Endodermal cell (in vitro differentiated cells): ENCODE results near the gene RBBP6. TPM values are rescaled to one million over a fixed set of nuclear protein-coding genes. Genes with fewer than 3 reads are reported as not detected.

Source experiments
- DNase-seq: peaks from one replicate; pipeline ENCODE4 v3.0.0-alpha.2; 2017
- H3K27ac ChIP-seq: 2 replicates; pipeline ENCODE4 v1.5.1; 2013; ENCODE audit warnings: mild to moderate bottlenecking, low read depth, low read length, moderate library complexity
- H3K27me3 ChIP-seq: 2 replicates; pipeline ENCODE4 v1.6.1; 2013; ENCODE audit warnings: mild to moderate bottlenecking, low read length, moderate library complexity; ENCODE audit not compliant: insufficient read depth, control insufficient read depth, poor library complexity, severe bottlenecking
- H3K36me3 ChIP-seq: 2 replicates; pipeline ENCODE4 v1.7.0; 2013; ENCODE audit warnings: mild to moderate bottlenecking, low read length, moderate library complexity; ENCODE audit not compliant: control insufficient read depth, insufficient read depth
- H3K4me1 ChIP-seq: one replicate; pipeline ENCODE4 v1.7.0; 2013; ENCODE audit warnings: low read length; ENCODE audit not compliant: control insufficient read depth, insufficient read depth
- H3K4me3 ChIP-seq: 2 replicates; pipeline ENCODE4 v1.5.1; 2013; ENCODE audit warnings: mild to moderate bottlenecking, low read length, moderate library complexity
- H3K9ac ChIP-seq: 2 replicates; pipeline ENCODE4 v1.6.1; 2013; ENCODE audit warnings: mild to moderate bottlenecking, low read length, moderate library complexity; ENCODE audit not compliant: poor library complexity, severe bottlenecking; ENCODE audit errors: extremely low read depth
- H3K9me3 ChIP-seq: 2 replicates; pipeline ENCODE4 v1.6.1; 2013; ENCODE audit warnings: mild to moderate bottlenecking, low read length, moderate library complexity; ENCODE audit not compliant: control insufficient read depth
- H3K27ac Mint-ChIP-seq: 2 replicates; pipeline ENCODE4 v1.8.0; 2020; ENCODE audit warnings: mixed read lengths
- H3K27me3 Mint-ChIP-seq: 2 replicates; pipeline ENCODE4 v1.8.0; 2021; ENCODE audit warnings: mild to moderate bottlenecking, mixed read lengths; ENCODE audit not compliant: insufficient read depth
- H3K36me3 Mint-ChIP-seq: 2 replicates; pipeline ENCODE4 v1.8.0; 2020; ENCODE audit warnings: low read depth, mixed read lengths
- H3K4me1 Mint-ChIP-seq: 2 replicates; pipeline ENCODE4 v1.8.0; 2020; ENCODE audit warnings: mixed read lengths
- H3K4me3 Mint-ChIP-seq: 2 replicates; pipeline ENCODE4 v1.8.0; 2020; ENCODE audit warnings: mild to moderate bottlenecking, moderate library complexity, mixed read lengths
- H3K9me3 Mint-ChIP-seq: 2 replicates; pipeline ENCODE4 v1.8.0; 2020; ENCODE audit warnings: mild to moderate bottlenecking, mixed read lengths
- WGBS, 2 experiments: methylation state at CpG; one replicate each; pipeline versions ENCODE4 v1.1.5 to v1.1.7; 2013; ENCODE audit warnings: missing lambda C conversion rate in 2 of 2, mixed read lengths in 1 of 2; ENCODE audit not compliant: insufficient coverage in 1 of 2, insufficient read length in 1 of 2; 5-methylcytosine and 5-hydroxymethylcytosine counted together
- total RNA-seq, 2 donors: library from RNA; stranded (reverse); fragmentation: NEBNext Ultra II Directional in 1 of 2; extraction: Animal tissue kit (Norgen Biotek cat#: 25700) in 1 of 2; gene quantifications; 2 replicates in 1 of 2; 3 replicates in 1 of 2; pipeline ENCODE4 v1.2.1, GENCODE V29; 2021
- TF ChIP-seq, protein P1 (sequence below): fragments of 200-600 bp; sonication (generic); conservative IDR thresholded peaks from 2 replicates; pipeline ENCODE4 v1.5.0; 2021; ENCODE audit warnings: antibody characterized with exemption, mild to moderate bottlenecking

Gene RBBP6
- total RNA-seq, 2 donors from 2014 or later = 70.3 to 76.6 TPM

GRCh38 chr16:24531166-24531565 lies 8.2 kb upstream of the RBBP6 start:
- no peaks in the 10 kb centered on the region for H3K9me3 Mint-ChIP-seq
- 100% methylated on average over 1 of the region's 1 CpG; no CpG with 5 or more reads in 1 of the 2 experiments for WGBS, 2 experiments
- H3K27me3 Mint-ChIP-seq = no peaks in the 10 kb centered on the region
- H3K4me3 Mint-ChIP-seq = no peak overlapping the region
- Histone ChIP-seq H3K9ac (no peak overlapping the region), H3K27ac (no peak overlapping the region), H3K4me1 (no peaks in the 10 kb centered on the region), H3K9me3 (no peaks in the 10 kb centered on the region), H3K36me3 (no peaks in the 10 kb centered on the region), H3K4me3 (no peak overlapping the region), H3K27me3 (no peaks in the 10 kb centered on the region)
- DNase-seq = no peak
- H3K27ac Mint-ChIP-seq = no peak overlapping the region
- TF ChIP-seq, protein P1, sequence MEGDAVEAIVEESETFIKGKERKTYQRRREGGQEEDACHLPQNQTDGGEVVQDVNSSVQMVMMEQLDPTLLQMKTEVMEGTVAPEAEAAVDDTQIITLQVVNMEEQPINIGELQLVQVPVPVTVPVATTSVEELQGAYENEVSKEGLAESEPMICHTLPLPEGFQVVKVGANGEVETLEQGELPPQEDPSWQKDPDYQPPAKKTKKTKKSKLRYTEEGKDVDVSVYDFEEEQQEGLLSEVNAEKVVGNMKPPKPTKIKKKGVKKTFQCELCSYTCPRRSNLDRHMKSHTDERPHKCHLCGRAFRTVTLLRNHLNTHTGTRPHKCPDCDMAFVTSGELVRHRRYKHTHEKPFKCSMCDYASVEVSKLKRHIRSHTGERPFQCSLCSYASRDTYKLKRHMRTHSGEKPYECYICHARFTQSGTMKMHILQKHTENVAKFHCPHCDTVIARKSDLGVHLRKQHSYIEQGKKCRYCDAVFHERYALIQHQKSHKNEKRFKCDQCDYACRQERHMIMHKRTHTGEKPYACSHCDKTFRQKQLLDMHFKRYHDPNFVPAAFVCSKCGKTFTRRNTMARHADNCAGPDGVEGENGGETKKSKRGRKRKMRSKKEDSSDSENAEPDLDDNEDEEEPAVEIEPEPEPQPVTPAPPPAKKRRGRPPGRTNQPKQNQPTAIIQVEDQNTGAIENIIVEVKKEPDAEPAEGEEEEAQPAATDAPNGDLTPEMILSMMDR = no peak
- H3K4me1 Mint-ChIP-seq = no peaks in the 10 kb centered on the region
- H3K36me3 Mint-ChIP-seq = no peaks in the 10 kb centered on the region

- Histone ChIP-seq H3K27me3 (no peaks in the 10 kb centered on the region), H3K9ac (no peak overlapping the region), H3K36me3 (no peaks in the 10 kb centered on the region), H3K9me3 (no peaks in the 10 kb centered on the region), H3K4me3 (no peak overlapping the region), H3K4me1 (no peaks in the 10 kb centered on the region), H3K27ac (no peak overlapping the region)
- H3K4me3 Mint-ChIP-seq = no peak overlapping the region
- no peaks in the 10 kb centered on the region for H3K9me3 Mint-ChIP-seq
- H3K27me3 Mint-ChIP-seq = no peaks in the 10 kb centered on the region
- H3K27ac Mint-ChIP-seq = no peak overlapping the region
- peaks cover 2% of the 10 kb centered on the region for H3K36me3 Mint-ChIP-seq
- DNase-seq = no peak
- no peaks in the 10 kb centered on the region for H3K4me1 Mint-ChIP-seq
- TF ChIP-seq, protein P1 = no peak
Observed at GRCh38 chr16:24534620-24535019, 4.7 kb upstream of the RBBP6 start.

GRCh38 chr16:24535827-24536226 lies 3.5 kb upstream of the RBBP6 start:
- 99% methylated on average over 4 of the region's 4 CpGs; no CpG with 5 or more reads in 1 of the 2 experiments for WGBS, 2 experiments
- no peak overlapping the region for H3K9ac ChIP-seq
- no peaks in the 10 kb centered on the region for H3K36me3 ChIP-seq
- no peaks in the 10 kb centered on the region for H3K4me1 Mint-ChIP-seq
- H3K4me3 ChIP-seq = no peak overlapping the region
- H3K4me3 Mint-ChIP-seq = no peak overlapping the region
- H3K27ac ChIP-seq = no peak overlapping the region
- no peaks in the 10 kb centered on the region for H3K4me1 ChIP-seq
- H3K27me3 ChIP-seq = no peaks in the 10 kb centered on the region
- no peaks in the 10 kb centered on the region for H3K27me3 Mint-ChIP-seq
- H3K9me3 Mint-ChIP-seq = no peaks in the 10 kb centered on the region
- no peak for DNase-seq
- no peaks in the 10 kb centered on the region for H3K9me3 ChIP-seq
- peaks cover 2% of the 10 kb centered on the region for H3K36me3 Mint-ChIP-seq
- TF ChIP-seq, protein P1 = no peak
- no peak overlapping the region for H3K27ac Mint-ChIP-seq
